ENCODE data around the gene MLPH.

Gene MLPH

DNA sequence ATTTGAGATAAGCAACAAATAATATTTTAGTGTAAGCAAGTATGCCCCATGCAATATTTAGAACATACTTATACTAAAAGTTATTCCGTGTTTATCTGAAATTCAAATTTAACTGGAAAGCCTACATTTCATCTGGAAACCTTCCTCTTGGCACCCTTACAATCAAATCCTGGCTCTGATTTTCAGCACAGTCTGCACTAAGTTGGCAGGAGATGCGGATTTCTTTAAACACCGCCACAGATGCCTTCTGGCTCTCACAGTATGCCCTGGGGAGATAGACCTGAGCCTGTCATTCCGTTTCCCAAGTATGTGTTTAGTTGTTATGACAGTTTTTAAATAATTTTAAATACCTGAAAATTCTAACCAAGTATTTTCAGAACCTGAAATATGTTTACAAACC is 7.3 kb upstream of the MLPH start:
- Histone ChIP-seq H3K27me3 (ENCODE audit: control insufficient read depth in 1 of 2, insufficient read depth in 2 of 2, low read length in 2 of 2) (peaks cover 0 to 2% of the 10 kb centered on the region in 2 donors), H3K27ac (ENCODE audit: low read length) (no peak overlapping the region), H3K4me1 (ENCODE audit: control insufficient read depth, insufficient read depth, low read length) (peaks cover 22% of the 10 kb centered on the region), H3K4me3 (ENCODE audit: low read length in 2 of 2) (no peak overlapping the region), H3K9me3 (ENCODE audit: control insufficient read depth in 2 of 2, low read length in 2 of 2) (no peaks in the 10 kb centered on the region), H3K36me3 (ENCODE audit: control insufficient read depth in 2 of 2, insufficient read depth in 2 of 2, low read length in 2 of 2) (no peaks in the 10 kb centered on the region), H3K9ac (ENCODE audit: low read length in 2 of 2) (no peak overlapping the region)

DNA sequence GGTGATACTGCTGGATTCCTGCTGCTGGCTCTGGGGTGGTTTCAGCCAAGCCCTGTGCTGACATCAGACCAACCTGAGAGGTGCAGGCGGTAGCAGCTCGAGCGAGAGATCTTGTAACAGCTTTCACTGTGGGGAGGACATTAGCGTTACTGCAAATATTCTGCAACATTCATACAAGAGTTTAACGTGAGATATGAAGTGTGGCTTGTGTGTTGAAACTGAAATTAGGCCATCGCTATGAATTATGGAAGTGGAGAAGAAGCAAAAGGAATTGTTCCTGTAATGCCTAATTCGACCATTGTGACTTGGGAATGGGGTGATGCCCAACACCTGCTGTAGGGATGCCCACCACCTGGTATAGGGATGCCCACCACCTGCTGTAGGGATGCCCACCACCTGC is 6.5 kb upstream of the MLPH start:
- no peaks in the 10 kb centered on the region for H3K36me3 ChIP-seq (ENCODE audit: control insufficient read depth in 2 of 2, insufficient read depth in 2 of 2, low read length in 2 of 2)
- peaks cover 2 to 4% of the 10 kb centered on the region in 2 donors for H3K27me3 ChIP-seq (ENCODE audit: control insufficient read depth in 1 of 2, insufficient read depth in 2 of 2, low read length in 2 of 2)
- H3K27ac ChIP-seq (ENCODE audit: low read length): no peak overlapping the region
- H3K4me3 ChIP-seq (ENCODE audit: low read length in 2 of 2): no peak overlapping the region
- no peaks in the 10 kb centered on the region for H3K9me3 ChIP-seq (ENCODE audit: control insufficient read depth in 2 of 2, low read length in 2 of 2)
- no peak overlapping the region for H3K9ac ChIP-seq (ENCODE audit: low read length in 2 of 2)
- peaks cover 16% of the 10 kb centered on the region for H3K4me1 ChIP-seq (ENCODE audit: control insufficient read depth, insufficient read depth, low read length)

DNA sequence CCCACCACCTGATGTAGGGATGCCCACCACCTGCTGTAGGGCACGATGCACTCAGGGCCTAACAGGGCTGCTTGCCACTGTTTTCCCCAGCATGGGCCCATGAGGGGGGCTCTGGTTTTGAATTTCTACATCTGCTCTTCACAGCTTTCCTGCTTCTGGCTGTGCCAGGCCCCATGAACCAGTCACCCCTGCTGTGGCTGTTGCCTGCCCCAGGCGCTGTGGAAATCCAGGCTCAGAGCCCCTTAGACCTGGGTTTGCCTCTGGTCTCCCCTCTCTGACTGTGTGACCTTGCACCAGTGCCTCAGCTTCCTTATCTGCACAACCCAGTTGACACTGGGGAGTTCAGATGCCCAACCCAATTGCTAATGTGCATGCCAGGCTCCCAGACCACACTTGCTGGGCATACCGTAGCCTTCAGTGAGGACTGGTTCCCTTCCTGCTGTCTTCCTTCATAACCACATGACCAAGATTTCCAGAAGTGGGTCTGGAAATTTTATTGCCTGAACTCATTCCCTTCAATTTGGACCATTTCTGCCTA is 6.0 kb upstream of the MLPH start:
- Histone ChIP-seq H3K27ac (ENCODE audit: low read length) (no peak overlapping the region), H3K4me1 (ENCODE audit: control insufficient read depth, insufficient read depth, low read length) (peaks cover 11% of the 10 kb centered on the region), H3K36me3 (ENCODE audit: control insufficient read depth in 2 of 2, insufficient read depth in 2 of 2, low read length in 2 of 2) (no peaks in the 10 kb centered on the region), H3K27me3 (ENCODE audit: control insufficient read depth in 1 of 2, insufficient read depth in 2 of 2, low read length in 2 of 2) (peaks cover 2 to 6% of the 10 kb centered on the region in 2 donors), H3K4me3 (ENCODE audit: low read length in 2 of 2) (no peak overlapping the region), H3K9ac (ENCODE audit: low read length in 2 of 2) (no peak overlapping the region), H3K9me3 (ENCODE audit: control insufficient read depth in 2 of 2, low read length in 2 of 2) (no peaks in the 10 kb centered on the region)

DNA sequence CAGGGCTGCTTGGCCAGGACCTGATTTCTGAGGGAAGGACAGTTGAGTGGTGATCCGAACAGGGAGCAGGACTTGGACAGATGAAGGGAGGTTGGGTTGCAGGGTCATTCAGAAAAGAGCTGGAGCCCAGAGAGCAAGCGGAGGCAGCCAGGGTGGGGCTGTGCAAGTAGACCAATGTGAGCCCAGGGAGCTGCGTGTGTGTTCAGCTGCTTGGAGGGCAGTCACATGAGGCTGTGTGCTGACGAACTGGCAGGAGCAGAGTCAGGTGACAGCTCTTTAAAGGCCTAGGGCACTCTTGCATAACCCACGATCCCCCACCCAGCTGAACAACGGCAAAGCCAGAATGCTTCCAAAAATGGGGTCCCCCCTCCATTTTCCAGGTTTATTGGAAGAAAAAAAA is 4.6 kb upstream of the MLPH start:
- H3K9me3 ChIP-seq (ENCODE audit: control insufficient read depth in 2 of 2, low read length in 2 of 2): no peaks in the 10 kb centered on the region
- peak overlapping the region in 1 of 2 donors; percentile 8 for H3K4me3 ChIP-seq (ENCODE audit: low read length in 2 of 2)
- H3K36me3 ChIP-seq (ENCODE audit: control insufficient read depth in 2 of 2, insufficient read depth in 2 of 2, low read length in 2 of 2): no peaks in the 10 kb centered on the region
- H3K4me1 ChIP-seq (ENCODE audit: control insufficient read depth, insufficient read depth, low read length): peaks cover 24% of the 10 kb centered on the region
- no peak overlapping the region for H3K9ac ChIP-seq (ENCODE audit: low read length in 2 of 2)
- no peak overlapping the region for H3K27ac ChIP-seq (ENCODE audit: low read length)
- peaks cover 13 to 20% of the 10 kb centered on the region in 2 donors for H3K27me3 ChIP-seq (ENCODE audit: control insufficient read depth in 1 of 2, insufficient read depth in 2 of 2, low read length in 2 of 2)

- Histone ChIP-seq H3K4me1 (ENCODE audit: control insufficient read depth, insufficient read depth, low read length) (peaks cover 26% of the 10 kb centered on the region), H3K36me3 (ENCODE audit: control insufficient read depth in 2 of 2, insufficient read depth in 2 of 2, low read length in 2 of 2) (no peaks in the 10 kb centered on the region), H3K9me3 (ENCODE audit: control insufficient read depth in 2 of 2, low read length in 2 of 2) (no peaks in the 10 kb centered on the region), H3K9ac (ENCODE audit: low read length in 2 of 2) (no peak overlapping the region), H3K27ac (ENCODE audit: low read length) (no peak overlapping the region), H3K4me3 (ENCODE audit: low read length in 2 of 2) (no peak overlapping the region), H3K27me3 (ENCODE audit: control insufficient read depth in 1 of 2, insufficient read depth in 2 of 2, low read length in 2 of 2) (peaks cover 17 to 27% of the 10 kb centered on the region in 2 donors)
Measured at GRCh38 chr2:237483018-237483731, 3.9 kb upstream of the MLPH start.

- peaks cover 16% of the 10 kb centered on the region for H3K4me1 ChIP-seq (ENCODE audit: control insufficient read depth, insufficient read depth, low read length)
- no peaks in the 10 kb centered on the region for H3K36me3 ChIP-seq (ENCODE audit: control insufficient read depth in 2 of 2, insufficient read depth in 2 of 2, low read length in 2 of 2)
- no peak overlapping the region for H3K4me3 ChIP-seq (ENCODE audit: low read length in 2 of 2)
- H3K27me3 ChIP-seq (ENCODE audit: control insufficient read depth in 1 of 2, insufficient read depth in 2 of 2, low read length in 2 of 2): peaks cover 17 to 30% of the 10 kb centered on the region in 2 donors
- no peaks in the 10 kb centered on the region for H3K9me3 ChIP-seq (ENCODE audit: control insufficient read depth in 2 of 2, low read length in 2 of 2)
- no peak overlapping the region for H3K9ac ChIP-seq (ENCODE audit: low read length in 2 of 2)
- H3K27ac ChIP-seq (ENCODE audit: low read length): no peak overlapping the region
Measured at GRCh38 chr2:237485304-237485703, 1.7 kb upstream of the MLPH start.

DNA sequence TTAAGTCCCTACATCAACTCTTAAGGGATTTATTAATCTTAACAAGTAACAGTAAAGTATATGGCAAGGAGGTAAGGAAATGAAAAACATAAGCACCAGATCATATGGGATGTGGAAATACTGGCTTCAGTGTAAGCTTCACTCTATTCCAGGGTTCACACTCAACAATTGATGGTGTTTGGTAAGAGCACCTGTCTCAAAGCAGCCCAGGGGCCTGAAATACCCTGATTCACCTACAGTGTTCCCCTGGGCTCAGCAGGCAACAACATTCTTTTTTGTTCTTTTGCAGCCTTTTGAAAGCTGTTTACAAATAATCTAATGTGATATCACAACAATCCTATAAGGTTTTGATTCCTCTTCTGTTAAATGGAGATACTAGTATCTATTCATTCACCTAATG is 1.2 kb upstream of the MLPH start:
- H3K36me3 ChIP-seq (ENCODE audit: control insufficient read depth in 2 of 2, insufficient read depth in 2 of 2, low read length in 2 of 2): no peaks in the 10 kb centered on the region
- H3K9me3 ChIP-seq (ENCODE audit: control insufficient read depth in 2 of 2, low read length in 2 of 2): peaks cover 0 to 1% of the 10 kb centered on the region in 2 donors
- peaks cover 16% of the 10 kb centered on the region for H3K4me1 ChIP-seq (ENCODE audit: control insufficient read depth, insufficient read depth, low read length)
- H3K9ac ChIP-seq (ENCODE audit: low read length in 2 of 2): no peak overlapping the region
- no peak overlapping the region for H3K4me3 ChIP-seq (ENCODE audit: low read length in 2 of 2)
- peaks cover 17 to 30% of the 10 kb centered on the region in 2 donors for H3K27me3 ChIP-seq (ENCODE audit: control insufficient read depth in 1 of 2, insufficient read depth in 2 of 2, low read length in 2 of 2)
- H3K27ac ChIP-seq (ENCODE audit: low read length): no peak overlapping the region

DNA sequence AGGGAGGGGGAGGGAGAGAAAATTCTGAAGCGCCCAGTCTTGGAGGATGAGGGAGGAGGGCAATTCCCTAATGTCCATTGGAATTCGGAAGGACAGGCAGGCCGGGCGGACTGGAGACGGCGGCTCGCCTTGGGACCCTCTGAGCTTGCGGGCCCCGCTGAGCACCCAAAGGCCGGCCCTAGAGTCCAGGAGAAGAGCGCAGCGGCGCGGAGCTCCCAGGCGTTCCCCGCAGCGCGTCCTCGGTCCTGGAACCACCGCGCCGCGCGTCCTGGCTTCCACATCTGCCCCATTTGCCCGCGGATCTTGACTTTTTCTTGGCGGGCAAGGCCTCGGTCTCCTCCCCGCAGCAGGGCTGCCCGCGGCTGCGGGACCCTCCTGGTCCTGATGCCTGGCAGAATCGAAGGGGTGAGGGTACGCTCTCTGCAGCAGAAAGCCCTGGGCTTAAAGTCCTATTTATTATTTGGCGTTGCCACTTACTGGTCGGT is 675 bp upstream of the MLPH start:
- Histone ChIP-seq H3K36me3 (ENCODE audit: control insufficient read depth in 2 of 2, insufficient read depth in 2 of 2, low read length in 2 of 2) (no peaks in the 10 kb centered on the region), H3K4me3 (ENCODE audit: low read length in 2 of 2) (peak overlapping the region; percentile 47 to 73), H3K9ac (ENCODE audit: low read length in 2 of 2) (no peak overlapping the region), H3K4me1 (ENCODE audit: control insufficient read depth, insufficient read depth, low read length) (peaks cover 16% of the 10 kb centered on the region), H3K27ac (ENCODE audit: low read length) (no peak overlapping the region), H3K9me3 (ENCODE audit: control insufficient read depth in 2 of 2, low read length in 2 of 2) (peaks cover under 1 to 6% of the 10 kb centered on the region in 2 donors), H3K27me3 (ENCODE audit: control insufficient read depth in 1 of 2, insufficient read depth in 2 of 2, low read length in 2 of 2) (peaks cover 17 to 30% of the 10 kb centered on the region in 2 donors)

- H3K4me3 ChIP-seq (ENCODE audit: low read length in 2 of 2): peak overlapping the region in 1 of 2 donors; percentile 73
- H3K9ac ChIP-seq (ENCODE audit: low read length in 2 of 2): no peak overlapping the region
- H3K4me1 ChIP-seq (ENCODE audit: control insufficient read depth, insufficient read depth, low read length): peaks cover 16% of the 10 kb centered on the region
- H3K27ac ChIP-seq (ENCODE audit: low read length): no peak overlapping the region
- peaks cover 5 to 14% of the 10 kb centered on the region in 2 donors for H3K9me3 ChIP-seq (ENCODE audit: control insufficient read depth in 2 of 2, low read length in 2 of 2)
- H3K36me3 ChIP-seq (ENCODE audit: control insufficient read depth in 2 of 2, insufficient read depth in 2 of 2, low read length in 2 of 2): no peaks in the 10 kb centered on the region
- peaks cover 17 to 30% of the 10 kb centered on the region in 2 donors for H3K27me3 ChIP-seq (ENCODE audit: control insufficient read depth in 1 of 2, insufficient read depth in 2 of 2, low read length in 2 of 2)
Measured at GRCh38 chr2:237487496-237487895, 445 bp downstream of the MLPH start.

DNA sequence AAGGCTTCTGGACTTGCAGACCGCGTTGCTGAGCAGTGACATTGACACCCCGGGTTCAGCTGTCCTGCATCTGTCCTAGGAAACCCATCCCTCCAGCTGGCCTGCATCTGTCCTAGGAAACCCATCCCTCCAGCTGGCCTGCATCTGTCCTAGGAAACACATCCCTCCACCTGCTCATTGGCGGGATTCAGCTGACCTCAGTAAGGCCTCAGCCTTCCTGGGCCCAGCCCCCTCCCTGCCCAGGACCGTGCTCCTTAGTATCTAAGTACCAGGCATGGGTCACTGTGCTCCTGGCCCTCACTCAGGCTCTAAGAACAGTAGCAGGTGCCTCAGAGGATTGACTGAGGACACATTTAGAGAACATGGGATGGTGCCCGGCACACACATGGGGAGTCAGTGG is 1.2 kb downstream of the MLPH start:
- H3K9ac ChIP-seq (ENCODE audit: low read length in 2 of 2): no peak overlapping the region
- peaks cover 5 to 17% of the 10 kb centered on the region in 2 donors for H3K9me3 ChIP-seq (ENCODE audit: control insufficient read depth in 2 of 2, low read length in 2 of 2)
- peaks cover 16% of the 10 kb centered on the region for H3K4me1 ChIP-seq (ENCODE audit: control insufficient read depth, insufficient read depth, low read length)
- H3K27ac ChIP-seq (ENCODE audit: low read length): no peak overlapping the region
- H3K4me3 ChIP-seq (ENCODE audit: low read length in 2 of 2): no peak overlapping the region
- H3K27me3 ChIP-seq (ENCODE audit: control insufficient read depth in 1 of 2, insufficient read depth in 2 of 2, low read length in 2 of 2): peaks cover 16 to 30% of the 10 kb centered on the region in 2 donors
- no peaks in the 10 kb centered on the region for H3K36me3 ChIP-seq (ENCODE audit: control insufficient read depth in 2 of 2, insufficient read depth in 2 of 2, low read length in 2 of 2)
